Neural progenitor cell (in vitro differentiated cells): ENCODE data around the gene DHODH. TPM values are rescaled to one million over a fixed set of nuclear protein-coding genes. Genes with fewer than 3 reads are reported as not detected.
"Not testable (repeated sequence)": the region's sequence is repeated elsewhere in the genome, so short reads cannot be mapped to it uniquely, and the experiment has no call there.

Experiments used
- DNase-seq: peaks from one replicate; pipeline ENCODE4 v3.0.0-alpha.2; 2016; ENCODE audit warnings: low spot score
- H2AFZ ChIP-seq: fragments of 200-600 bp; sonication (generic); replicated peaks from 2 replicates; pipeline ENCODE4 v1.6.1; 2016; ENCODE audit warnings: antibody characterized with exemption
- H3F3A ChIP-seq: fragments of 200-600 bp; sonication (generic); 2 replicates; pipeline ENCODE4 v1.6.1; 2016; ENCODE audit warnings: antibody characterized with exemption, low read depth
- H3K27ac ChIP-seq: fragments of 200-600 bp; sonication (generic); 2 replicates; pipeline ENCODE4 v1.5.1; 2016; ENCODE audit warnings: mild to moderate bottlenecking
- H3K27me3 ChIP-seq: fragments of 200-600 bp; sonication (generic); 2 replicates; pipeline ENCODE4 v1.6.1; 2016; ENCODE audit warnings: mild to moderate bottlenecking, moderate library complexity
- H3K36me3 ChIP-seq: fragments of 200-600 bp; sonication (generic); 2 replicates; pipeline ENCODE4 v1.5.1; 2016
- H3K4me1 ChIP-seq: fragments of 200-600 bp; sonication (generic); 2 replicates; pipeline ENCODE4 v1.6.1; 2016; ENCODE audit warnings: mixed run types
- H3K4me2 ChIP-seq: fragments of 200-600 bp; sonication (generic); 2 replicates; pipeline ENCODE4 v1.6.1; 2016
- H3K4me3 ChIP-seq: fragments of 200-600 bp; sonication (generic); 2 replicates; pipeline ENCODE4 v1.5.1; 2016
- H3K79me2 ChIP-seq: fragments of 200-600 bp; sonication (generic); 2 replicates; pipeline ENCODE4 v1.6.1; 2016; ENCODE audit warnings: low read depth
- H3K9ac ChIP-seq: fragments of 200-600 bp; sonication (generic); 2 replicates; pipeline ENCODE4 v1.6.1; 2016
- H3K9me3 ChIP-seq: fragments of 200-600 bp; sonication (generic); 2 replicates; pipeline ENCODE4 v1.5.1; 2016; ENCODE audit warnings: low read depth
- H4K20me1 ChIP-seq: fragments of 200-600 bp; sonication (generic); 2 replicates; pipeline ENCODE4 v1.6.1; 2016; ENCODE audit warnings: low read depth
- H3K27ac Mint-ChIP-seq: 3 replicates; pipeline ENCODE4 v1.8.0; 2021; ENCODE audit warnings: mixed read lengths
- H3K27me3 Mint-ChIP-seq: 2 replicates; pipeline ENCODE4 v1.8.0; 2022; ENCODE audit warnings: low read depth, mild to moderate bottlenecking, inconsistent platforms, moderate library complexity, mixed read lengths; ENCODE audit not compliant: insufficient read depth
- H3K36me3 Mint-ChIP-seq: 3 replicates; pipeline ENCODE4 v1.8.0; 2021; ENCODE audit warnings: mixed read lengths
- H3K4me1 Mint-ChIP-seq: 3 replicates; pipeline ENCODE4 v1.8.0; 2021; ENCODE audit warnings: mixed read lengths
- H3K4me3 Mint-ChIP-seq: 3 replicates; pipeline ENCODE4 v1.8.0; 2021; ENCODE audit warnings: mild to moderate bottlenecking, moderate library complexity, mixed read lengths
- H3K9me3 Mint-ChIP-seq: 3 replicates; pipeline ENCODE4 v1.8.0; 2020; ENCODE audit warnings: mixed read lengths
- CTCF ChIP-seq: fragments of 200-600 bp; sonication (generic); IDR thresholded peaks from 2 replicates; pipeline ENCODE4 v1.5.1; 2017; ENCODE audit warnings: antibody characterized with exemption, mild to moderate bottlenecking
- EZH2 ChIP-seq: fragments of 200-600 bp; sonication (generic); IDR thresholded peaks from 2 replicates; pipeline ENCODE4 v1.6.1; 2017; ENCODE audit warnings: antibody characterized with exemption, mild to moderate bottlenecking, moderate library complexity
- EZH2phosphoT487 ChIP-seq: fragments of 200-600 bp; sonication (generic); IDR thresholded peaks from 2 replicates; pipeline ENCODE4 v1.6.1; 2017; ENCODE audit warnings: antibody characterized with exemption
- total RNA-seq: library from RNA; depleted of rRNA; stranded (reverse); fragments of >200 nt; gene quantifications from 2 replicates; pipeline ENCODE4 v1.2.3, GENCODE V29; 2015; ENCODE audit warnings: low replicate concordance

DHODH gene
- total RNA-seq, 1 donor from 2014 or later = 7.2 TPM

- Mint-ChIP-seq H3K27me3 (no peaks in the 10 kb centered on the region), H3K4me3 (no peak overlapping the region), H3K27ac (no peak overlapping the region), H3K9me3 (no peaks in the 10 kb centered on the region), H3K4me1 (peaks cover 6% of the 10 kb centered on the region), H3K36me3 (no peaks in the 10 kb centered on the region)
- no peak for TF ChIP-seq EZH2
- TF ChIP-seq CTCF = no peak
- no peak for TF ChIP-seq EZH2phosphoT487
- no peak overlapping the region for H2AFZ ChIP-seq
- H3K79me2 ChIP-seq = no peaks in the 10 kb centered on the region
- no peak overlapping the region for H3K4me2 ChIP-seq
- H3F3A ChIP-seq = no peaks in the 10 kb centered on the region
- no peak overlapping the region for H3K4me3 ChIP-seq
- no peak overlapping the region for H3K27ac ChIP-seq
- H3K36me3 ChIP-seq = no peaks in the 10 kb centered on the region
- no peaks in the 10 kb centered on the region for H3K9me3 ChIP-seq
- H3K27me3 ChIP-seq = peaks cover 18% of the 10 kb centered on the region
- no peak overlapping the region for H3K9ac ChIP-seq
- H3K4me1 ChIP-seq = peaks cover 7% of the 10 kb centered on the region
- no peaks in the 10 kb centered on the region for H4K20me1 ChIP-seq
- DNase-seq = peak; percentile 25
Observed at GRCh38 chr16:71995038-71995437, 13.5 kb upstream of the DHODH start.

DNA sequence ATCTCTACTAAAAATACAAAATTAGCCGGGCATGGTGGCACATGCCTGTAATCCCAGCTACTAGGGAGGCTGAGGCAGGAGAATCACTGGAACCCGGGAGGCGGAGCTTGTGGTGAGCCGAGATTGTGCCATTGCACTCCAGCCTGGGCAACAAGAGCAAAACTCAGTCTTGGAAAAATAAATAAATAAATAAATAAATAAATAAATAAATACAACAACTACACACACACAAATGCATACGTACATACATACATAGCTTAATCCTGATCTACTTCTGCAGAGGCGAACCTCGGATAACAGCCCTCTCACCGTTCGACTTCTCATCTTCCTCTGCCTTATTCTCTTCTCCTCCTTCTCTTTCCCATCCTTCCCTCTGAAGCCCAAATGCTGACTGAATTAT is 11.0 kb upstream of the DHODH start:
- H3K4me1 ChIP-seq, H3K4me1 Mint-ChIP-seq, H2AFZ ChIP-seq, H3F3A ChIP-seq, H3K36me3 ChIP-seq, H4K20me1 ChIP-seq, H3K9me3 Mint-ChIP-seq, H3K27me3 ChIP-seq, H3K9ac ChIP-seq, H3K9me3 ChIP-seq, DNase-seq, H3K36me3 Mint-ChIP-seq, H3K27ac ChIP-seq, H3K79me2 ChIP-seq, H3K27me3 Mint-ChIP-seq, H3K4me2 ChIP-seq, H3K4me3 Mint-ChIP-seq, H3K4me3 ChIP-seq, H3K27ac Mint-ChIP-seq: not testable (repeated sequence)

- peaks cover 5% of the 10 kb centered on the region for H3K27me3 Mint-ChIP-seq
- H3K9me3 Mint-ChIP-seq = no peaks in the 10 kb centered on the region
- Histone ChIP-seq H3K4me2 (no peak overlapping the region), H2AFZ (no peak overlapping the region), H3K4me3 (no peak overlapping the region), H4K20me1 (no peaks in the 10 kb centered on the region), H3K27ac (no peak overlapping the region), H3K27me3 (peaks cover under 1% of the 10 kb centered on the region), H3F3A (no peaks in the 10 kb centered on the region), H3K9me3 (no peaks in the 10 kb centered on the region), H3K9ac (no peak overlapping the region), H3K79me2 (no peaks in the 10 kb centered on the region), H3K4me1 (no peaks in the 10 kb centered on the region), H3K36me3 (no peaks in the 10 kb centered on the region)
- TF ChIP-seq EZH2phosphoT487 (no peak), CTCF (no peak), EZH2 (no peak)
- no peaks in the 10 kb centered on the region for H3K4me1 Mint-ChIP-seq
- H3K4me3 Mint-ChIP-seq = no peak overlapping the region
- H3K36me3 Mint-ChIP-seq = no peaks in the 10 kb centered on the region
- no peak overlapping the region for H3K27ac Mint-ChIP-seq
- no peak for DNase-seq
Observed at GRCh38 chr16:72001180-72001874, 7.2 kb upstream of the DHODH start.

- Histone ChIP-seq H3K9me3 (no peaks in the 10 kb centered on the region), H3K4me1 (no peaks in the 10 kb centered on the region), H3K4me3 (no peak overlapping the region), H3K79me2 (no peaks in the 10 kb centered on the region), H3F3A (no peaks in the 10 kb centered on the region), H3K27ac (no peak overlapping the region), H3K27me3 (peaks cover 5% of the 10 kb centered on the region), H3K36me3 (no peaks in the 10 kb centered on the region), H3K4me2 (no peak overlapping the region), H3K9ac (no peak overlapping the region), H4K20me1 (no peaks in the 10 kb centered on the region), H2AFZ (no peak overlapping the region)
- TF ChIP-seq EZH2phosphoT487 (no peak), CTCF (no peak), EZH2 (no peak)
- Mint-ChIP-seq H3K4me1 (no peaks in the 10 kb centered on the region), H3K27me3 (peaks cover 5% of the 10 kb centered on the region), H3K9me3 (no peaks in the 10 kb centered on the region), H3K4me3 (no peak overlapping the region), H3K27ac (no peak overlapping the region), H3K36me3 (no peaks in the 10 kb centered on the region)
- no peak for DNase-seq
Observed at GRCh38 chr16:72002619-72003018, 5.9 kb upstream of the DHODH start.

GRCh38 chr16:72008065-72008423 is 500 bp upstream of the DHODH start:
- Histone ChIP-seq H3K4me3 (peak overlapping the region; percentile 5), H3K4me2 (peak overlapping the region; percentile 5), H3K79me2 (peaks cover 20% of the 10 kb centered on the region)
- not testable (repeated sequence) for H3K4me1 Mint-ChIP-seq, H3K9me3 ChIP-seq, H3K36me3 Mint-ChIP-seq, H3K27ac ChIP-seq, H3K27me3 ChIP-seq, H3K9me3 Mint-ChIP-seq, H3K27ac Mint-ChIP-seq, H3K9ac ChIP-seq, H4K20me1 ChIP-seq, H2AFZ ChIP-seq, H3K36me3 ChIP-seq, H3K4me1 ChIP-seq, H3F3A ChIP-seq, DNase-seq
- peak overlapping the region; percentile 99 for H3K4me3 Mint-ChIP-seq
- peaks cover 11% of the 10 kb centered on the region for H3K27me3 Mint-ChIP-seq
